Spleen (tissue), 11 donors: ENCODE results near the gene GARIN3. TPM values are rescaled to one million over a fixed set of nuclear protein-coding genes. Genes with fewer than 3 reads are reported as not detected.

ENCODE experiments used
- DNase-seq: peaks from one replicate; pipeline ENCODE4 v3.0.0-alpha.2; 2020
- H3K27ac ChIP-seq, 8 donors: fragments of 200-600 bp; sonication (generic) in 7 of 8; 1 replicate in 4 of 8; 2 replicates in 4 of 8; pipeline versions ENCODE4 v1.5.0 to v1.8.0; 2016 to 2021; ENCODE audit warnings: inconsistent platforms in 4 of 8, mild to moderate bottlenecking in 4 of 8, moderate library complexity in 1 of 8
- H3K27me3 ChIP-seq, 7 donors: fragments of 200-600 bp; sonication (generic) in 6 of 7; replicated peaks in 1 of 7; 1 replicate in 4 of 7; 2 replicates in 3 of 7; pipeline versions ENCODE4 v1.5.0 to v1.8.0; 2016 to 2021; ENCODE audit warnings: inconsistent platforms in 3 of 7, mild to moderate bottlenecking in 1 of 7
- H3K36me3 ChIP-seq, 6 donors: fragments of 200-600 bp; sonication (generic) in 5 of 6; 1 replicate in 4 of 6; 2 replicates in 2 of 6; pipeline versions ENCODE4 v1.5.0 to v1.8.0; 2016 to 2021; ENCODE audit warnings: inconsistent platforms in 2 of 6
- H3K4me1 ChIP-seq, 6 donors: fragments of 200-600 bp; sonication (generic) in 5 of 6; 1 replicate in 3 of 6; 2 replicates in 3 of 6; pipeline versions ENCODE4 v1.5.0 to v1.8.0; 2016 to 2021; ENCODE audit warnings: inconsistent platforms in 3 of 6
- H3K4me3 ChIP-seq, 8 donors: fragments of 200-600 bp; sonication (generic) in 7 of 8; 1 replicate in 4 of 8; 2 replicates in 4 of 8; pipeline versions ENCODE4 v1.5.0 to v1.8.0; 2016 to 2021; ENCODE audit warnings: inconsistent platforms in 4 of 8, mild to moderate bottlenecking in 4 of 8, moderate library complexity in 2 of 8
- H3K9me3 ChIP-seq, 8 donors: fragments of 200-600 bp; sonication (generic) in 7 of 8; 1 replicate in 4 of 8; 2 replicates in 4 of 8; pipeline versions ENCODE4 v1.5.0 to v1.8.0; 2016 to 2021; ENCODE audit warnings: inconsistent platforms in 4 of 8
- CTCF ChIP-seq, 11 experiments: fragments of 200-600 bp in 7 of 11; fragments of 450-650 bp in 4 of 11; sonication (generic) in 4 of 11; IDR thresholded peaks in 8 of 11; conservative IDR thresholded peaks in 3 of 11; 1 replicate in 7 of 11; 2 replicates in 4 of 11; pipeline versions ENCODE4 v1.4.0 to v1.8.0; 2016 to 2021; ENCODE audit warnings: antibody characterized with exemption in 11 of 11, inconsistent platforms in 4 of 11, mild to moderate bottlenecking in 1 of 11
- POLR2A ChIP-seq, 3 donors: fragments of 450-650 bp; IDR thresholded peaks; one replicate each; pipeline ENCODE4 v1.5.1; 2017; ENCODE audit warnings: antibody characterized with exemption in 3 of 3, mild to moderate bottlenecking in 1 of 3
- POLR2AphosphoS5 ChIP-seq, 3 donors: sonication (generic); formaldehyde crosslinking; IDR thresholded peaks; one replicate each; pipeline ENCODE4 v1.5.1; 2017; ENCODE audit warnings: antibody characterized with exemption in 3 of 3
- WGBS, 5 donors: extraction: QIAGEN DNeasy Blood & Tissue Kit in 3 of 5; methylation state at CpG; one replicate each; pipeline versions ENCODE4 v1.1.5 to v1.1.7; 2013 to 2018; 5-methylcytosine and 5-hydroxymethylcytosine counted together
- intact Hi-C: fragments of 100-400 bp; cut with DNase I; formaldehyde crosslinking; loops from one replicate; pipeline ENCODE4 v1.15.0; 2023; ENCODE audit warnings: low total_unique reads
- polyA plus RNA-seq, 3 donors: library from polyadenylated mRNA; stranded (reverse); fragments of 200-250 nt; gene quantifications; one replicate each; pipeline ENCODE4 v1.2.1, GENCODE V29; 2013
- total RNA-seq, 7 donors: library from RNA; depleted of rRNA in 3 of 7; stranded (reverse); fragments of >200 nt in 3 of 7; fragmentation: NEBNext Ultra II Directional in 4 of 7; extraction: Animal tissue kit (Norgen Biotek cat#: 25700) in 4 of 7; gene quantifications; one replicate each; pipeline versions ENCODE4 v1.1.0 to v1.2.1, GENCODE V29; 2016 to 2021
- donor health status: healthy with polysubstance abuse.
- donor health status: DM: no; HTN: no; CAD: no; lungs with moderate emphysema.
- donor health status: DM: no; HTN: no; CAD: no.
- donor health status: Bipolar disorder and iron deficiency.
- donor health status: healthy.
- donor health status: DM: no; HTN: no; CAD: no.
- donor health status: DM: yes; HTN: yes; CAD: no.

GARIN3 gene
- total and polyA plus RNA-seq, 10 donors, result not detected

GRCh38 chr5:157157293-157157891, 8.7 kb downstream of the GARIN3 start:
- Histone ChIP-seq H3K9me3 (no peaks in the 10 kb centered on the region), H3K4me3 (no peak overlapping the region), H3K4me1 (no peaks in the 10 kb centered on the region), H3K27me3 (no peaks in the 10 kb centered on the region), H3K27ac (no peak overlapping the region), H3K36me3 (no peaks in the 10 kb centered on the region)
- WGBS, 5 donors, result 90 to 97% (median 93%) methylated on average over 1 of the region's 1 CpG
- intact Hi-C loops, result no loop called here
- DNase-seq, result no peak
- TF ChIP-seq POLR2A (IDR thresholded peaks at IDR 0.05) (no peak), POLR2AphosphoS5 (IDR thresholded peaks at IDR 0.05) (no peak), CTCF (IDR thresholded peaks at IDR 0.05 in 8 of 11, conservative IDR thresholded peaks at IDR 0.05 in 3 of 11) (no peak)

GRCh38 chr5:157155297-157155696, 10.8 kb downstream of the GARIN3 start:
- no peak for TF ChIP-seq POLR2A (IDR thresholded peaks at IDR 0.05)
- no peak overlapping the region for H3K4me3 ChIP-seq
- peak overlapping the region in 5 of 8 donors; percentile 2 to 47 (median 13) for H3K27ac ChIP-seq
- no peaks in the 10 kb centered on the region for H3K27me3 ChIP-seq
- WGBS, 5 donors, result 75 to 86% (median 84%) methylated on average over 3 of the region's 3 CpGs
- intact Hi-C loops, result no loop called here
- H3K36me3 ChIP-seq, result no peaks in the 10 kb centered on the region
- no peaks in the 10 kb centered on the region for H3K9me3 ChIP-seq
- DNase-seq, result no peak
- H3K4me1 ChIP-seq, result no peaks in the 10 kb centered on the region

- Histone ChIP-seq H3K9me3 (no peaks in the 10 kb centered on the region), H3K4me3 (no peak overlapping the region), H3K4me1 (peaks cover 0 to 10% (median 6%) of the 10 kb centered on the region in 6 donors), H3K27me3 (no peaks in the 10 kb centered on the region), H3K27ac (no peak overlapping the region), H3K36me3 (no peaks in the 10 kb centered on the region)
- TF ChIP-seq POLR2AphosphoS5 (IDR thresholded peaks at IDR 0.05) (no peak), CTCF (IDR thresholded peaks at IDR 0.05 in 8 of 11, conservative IDR thresholded peaks at IDR 0.05 in 3 of 11) (no peak), POLR2A (IDR thresholded peaks at IDR 0.05) (no peak)
- no peak for DNase-seq
- intact Hi-C loops, result loop anchor here (5.0 kb wide), 1 partner anchor 161 kb away; no protein-coding TSS in a partner anchor
- 87 to 91% (median 89%) methylated on average over 3 of the region's 3 CpGs for WGBS, 5 donors
These were observed 15.1 kb downstream of the GARIN3 start for GRCh38 chr5:157150995-157151394.

- DNase-seq, result no peak
- H3K36me3 ChIP-seq, result no peaks in the 10 kb centered on the region
- TF ChIP-seq POLR2AphosphoS5 (IDR thresholded peaks at IDR 0.05), result peak in 1 of 3 donors; percentile 56
- no peak for TF ChIP-seq POLR2A (IDR thresholded peaks at IDR 0.05)
- peak; percentile 80 to 92 (median 88) for TF ChIP-seq CTCF (IDR thresholded peaks at IDR 0.05 in 8 of 11, conservative IDR thresholded peaks at IDR 0.05 in 3 of 11)
- 77 to 86% (median 83%) methylated on average over 14 of the region's 14 CpGs for WGBS, 5 donors
- H3K4me1 ChIP-seq, result peaks cover 0 to 11% (median 7%) of the 10 kb centered on the region in 6 donors
- intact Hi-C loops, result no loop called here
- H3K27me3 ChIP-seq, result no peaks in the 10 kb centered on the region
- no peaks in the 10 kb centered on the region for H3K9me3 ChIP-seq
- H3K27ac ChIP-seq, result peak overlapping the region in 1 of 8 donors; percentile 23
- no peak overlapping the region for H3K4me3 ChIP-seq
These were observed 17.1 kb downstream of the GARIN3 start for GRCh38 chr5:157148734-157149615.
